Measurements from ENCODE around the gene ACP6. TPM values are rescaled to one million over a fixed set of nuclear protein-coding genes. Genes with fewer than 3 reads are reported as not detected.
"Not testable (repeated sequence)": the region's sequence is repeated elsewhere in the genome, so short reads cannot be mapped to it uniquely, and the experiment has no call there.

The ACP6 gene
- total RNA-seq, 1 experiment from 2014 or later: 7.5 TPM

DNA sequence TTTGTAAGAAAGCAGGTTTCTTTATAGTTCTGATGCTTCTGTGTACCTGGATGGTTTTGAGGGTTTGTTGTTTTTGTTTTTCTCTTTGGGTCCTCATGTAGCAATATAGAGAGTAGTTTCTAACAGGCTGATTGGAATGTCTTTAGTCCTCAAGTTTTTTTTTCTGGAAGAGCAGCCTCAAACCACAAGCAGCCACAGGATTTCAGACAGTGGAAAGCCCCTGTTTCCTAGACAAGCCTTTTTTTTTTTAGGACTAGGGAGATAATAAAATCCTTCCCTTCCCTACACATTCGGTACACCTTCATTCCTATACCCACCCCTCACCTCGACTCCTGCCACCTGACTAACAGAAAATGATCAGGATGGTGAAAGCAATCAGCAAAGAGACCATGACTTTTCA lies 47.6 kb downstream of the ACP6 start:
- DNase-seq (ENCODE audit: low spot score): peak; percentile 23

DNA sequence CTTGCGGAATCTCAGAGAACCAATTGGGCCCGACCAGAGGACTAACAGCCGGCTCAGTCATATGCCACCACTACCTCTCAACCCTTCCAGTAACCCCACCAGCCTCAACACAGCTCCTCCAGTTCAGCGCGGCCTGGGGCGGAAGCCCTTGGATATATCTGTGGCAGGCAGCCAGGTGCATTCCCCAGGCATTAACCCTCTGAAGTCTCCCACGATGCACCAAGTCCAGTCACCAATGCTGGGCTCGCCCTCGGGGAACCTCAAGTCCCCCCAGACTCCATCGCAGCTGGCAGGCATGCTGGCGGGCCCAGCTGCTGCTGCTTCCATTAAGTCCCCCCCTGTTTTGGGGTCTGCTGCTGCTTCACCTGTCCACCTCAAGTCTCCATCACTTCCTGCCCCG lies 49.8 kb downstream of the ACP6 start:
- no peak for DNase-seq (ENCODE audit: low spot score)

DNA sequence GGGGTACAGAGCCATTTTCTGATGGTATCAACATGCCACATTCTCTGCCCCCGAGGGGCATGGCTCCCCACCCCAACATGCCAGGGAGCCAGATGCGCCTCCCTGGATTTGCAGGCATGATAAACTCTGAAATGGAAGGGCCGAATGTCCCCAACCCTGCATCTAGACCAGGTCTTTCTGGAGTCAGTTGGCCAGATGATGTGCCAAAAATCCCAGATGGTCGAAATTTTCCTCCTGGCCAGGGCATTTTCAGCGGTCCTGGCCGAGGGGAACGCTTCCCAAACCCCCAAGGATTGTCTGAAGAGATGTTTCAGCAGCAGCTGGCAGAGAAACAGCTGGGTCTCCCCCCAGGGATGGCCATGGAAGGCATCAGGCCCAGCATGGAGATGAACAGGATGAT lies 50.6 kb downstream of the ACP6 start:
- no peak for DNase-seq (ENCODE audit: low spot score)

DNA sequence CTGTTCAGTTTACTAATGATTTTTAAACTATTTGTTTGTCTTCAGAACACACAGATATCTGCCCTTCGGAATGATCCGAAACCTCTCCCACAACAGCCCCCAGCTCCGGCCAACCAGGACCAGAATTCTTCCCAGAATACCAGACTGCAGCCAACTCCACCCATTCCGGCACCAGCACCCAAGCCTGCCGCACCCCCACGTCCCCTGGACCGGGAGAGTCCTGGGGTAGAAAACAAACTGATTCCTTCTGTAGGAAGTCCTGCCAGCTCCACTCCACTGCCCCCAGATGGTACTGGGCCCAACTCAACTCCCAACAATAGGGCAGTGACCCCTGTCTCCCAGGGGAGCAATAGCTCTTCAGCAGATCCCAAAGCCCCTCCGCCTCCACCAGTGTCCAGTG lies 51.6 kb downstream of the ACP6 start:
- DNase-seq (ENCODE audit: low spot score): no peak

DNA sequence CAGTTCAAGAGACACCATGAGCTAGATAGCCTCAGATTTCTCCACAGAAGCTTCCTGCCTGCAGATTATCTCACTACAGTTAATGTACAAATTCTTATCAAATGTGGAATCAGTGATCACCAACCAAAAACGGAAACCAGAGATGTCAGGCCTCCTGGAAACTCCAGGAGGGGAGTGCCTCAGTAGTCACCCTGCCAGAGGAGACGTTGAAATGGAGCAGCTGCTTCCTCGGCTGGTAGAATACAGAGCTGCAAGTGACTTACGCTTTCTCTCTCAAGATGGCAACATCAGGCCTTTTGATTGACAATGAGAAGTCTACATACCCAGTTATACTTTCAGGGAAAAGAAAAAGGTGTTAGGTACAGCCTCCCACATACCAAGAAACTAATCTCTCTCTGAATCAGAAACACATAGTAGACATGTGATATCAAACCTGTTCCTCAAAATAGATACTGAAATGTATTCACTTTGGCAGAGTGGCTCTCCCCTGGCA lies 52.2 kb downstream of the ACP6 start:
- DNase-seq (ENCODE audit: low spot score): no peak

DNA sequence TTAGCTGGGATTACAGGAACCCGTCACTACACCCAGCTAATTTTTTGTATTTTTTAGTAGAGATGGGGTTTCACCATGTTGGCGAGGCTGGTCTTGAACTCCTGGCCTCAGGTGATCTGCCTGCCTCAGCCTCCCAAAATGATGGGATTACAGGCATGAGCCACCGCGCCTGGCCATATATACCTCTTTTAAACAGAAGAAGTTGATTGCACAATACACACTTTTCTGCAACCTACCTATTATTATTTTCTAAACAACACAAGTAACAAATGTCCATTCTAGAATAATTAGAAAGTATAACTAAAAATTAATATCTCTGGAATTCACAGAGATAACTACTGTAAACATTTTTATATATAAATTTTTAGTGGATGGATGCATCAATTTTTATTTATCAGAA lies 55.4 kb downstream of the ACP6 start:
- not testable (repeated sequence) for DNase-seq (ENCODE audit: low spot score)

DNA sequence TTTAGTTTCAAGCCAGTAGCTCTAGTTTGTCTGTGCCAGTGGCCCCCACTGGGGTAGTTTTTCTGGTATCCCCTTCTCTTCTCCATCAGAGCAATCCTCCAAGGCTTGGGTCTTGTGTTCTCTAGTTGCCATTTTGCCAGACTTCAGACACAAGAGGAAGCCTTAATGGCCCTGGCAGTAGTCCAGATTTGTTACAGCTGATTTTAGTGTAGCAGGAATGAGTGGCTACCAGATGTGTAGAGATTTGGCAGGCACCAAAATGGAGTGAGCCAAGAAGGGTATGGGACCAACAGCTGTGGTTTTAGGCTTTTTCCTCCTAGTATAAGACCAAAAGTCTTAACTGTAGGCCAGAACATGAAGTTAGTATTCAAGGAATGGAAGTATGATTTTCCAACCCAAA lies 56.8 kb downstream of the ACP6 start:
- no peak for DNase-seq (ENCODE audit: low spot score)

DNA sequence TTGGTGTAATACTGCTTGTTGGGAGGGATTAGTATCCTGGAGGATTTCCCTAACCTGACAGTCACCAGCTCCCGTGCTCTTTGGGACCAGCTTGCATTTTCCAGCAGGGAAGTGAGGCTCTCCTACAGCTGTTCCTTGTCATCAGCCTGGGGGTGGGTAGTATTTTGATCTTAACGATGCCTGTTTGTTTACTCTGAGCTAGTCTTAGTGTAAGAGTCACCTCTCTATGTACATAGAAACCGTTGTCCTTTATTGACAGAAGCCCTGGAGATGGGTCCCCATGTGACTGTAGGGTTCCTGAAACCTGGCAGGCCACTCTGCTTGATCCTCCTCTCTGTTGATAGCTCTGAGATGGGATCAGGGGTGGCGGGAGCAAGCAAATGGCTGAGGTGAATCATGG lies 58.0 kb downstream of the ACP6 start:
- DNase-seq (ENCODE audit: low spot score): no peak

DNA sequence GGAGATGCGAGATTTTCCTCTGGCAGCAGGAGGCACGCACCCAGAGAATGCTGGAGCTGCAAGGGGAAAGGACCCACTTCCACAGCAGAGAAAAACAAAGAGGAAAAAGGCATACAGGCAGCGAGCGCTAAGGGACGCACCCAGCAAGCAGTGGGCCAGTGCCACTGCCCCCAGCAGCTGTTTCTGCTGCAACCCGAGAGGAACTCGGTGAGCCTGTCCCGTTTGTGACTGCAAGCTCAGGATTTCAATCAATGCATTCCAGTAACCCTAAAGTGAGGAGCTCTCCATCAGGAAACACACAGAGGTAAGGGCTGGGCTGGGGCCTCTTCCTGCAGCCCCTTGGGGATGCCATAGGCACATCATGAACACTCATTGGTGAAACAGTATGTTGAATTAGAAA lies 58.7 kb downstream of the ACP6 start:
- DNase-seq (ENCODE audit: low spot score): no peak

DNA sequence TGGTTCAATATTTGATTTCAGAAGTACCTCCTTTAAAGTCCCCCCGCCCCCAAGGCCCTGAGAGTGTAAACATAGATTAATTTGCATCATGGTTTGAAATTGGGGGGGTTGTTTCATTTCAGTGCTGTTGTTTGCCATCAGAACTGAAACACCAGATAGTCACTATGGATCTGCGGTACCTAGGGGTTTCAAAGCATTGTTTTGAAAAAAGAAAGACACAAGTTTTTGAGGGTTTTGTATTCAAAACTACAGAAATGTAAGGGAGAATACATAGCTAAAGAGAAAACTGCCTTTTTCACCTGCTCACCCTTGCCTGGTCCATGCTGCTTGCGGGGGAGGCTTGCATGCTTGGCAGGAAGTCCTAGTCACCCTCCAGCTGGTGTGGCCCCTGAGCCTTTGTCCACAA lies 59.3 kb downstream of the ACP6 start:
- DNase-seq (ENCODE audit: low spot score): no peak

DNA sequence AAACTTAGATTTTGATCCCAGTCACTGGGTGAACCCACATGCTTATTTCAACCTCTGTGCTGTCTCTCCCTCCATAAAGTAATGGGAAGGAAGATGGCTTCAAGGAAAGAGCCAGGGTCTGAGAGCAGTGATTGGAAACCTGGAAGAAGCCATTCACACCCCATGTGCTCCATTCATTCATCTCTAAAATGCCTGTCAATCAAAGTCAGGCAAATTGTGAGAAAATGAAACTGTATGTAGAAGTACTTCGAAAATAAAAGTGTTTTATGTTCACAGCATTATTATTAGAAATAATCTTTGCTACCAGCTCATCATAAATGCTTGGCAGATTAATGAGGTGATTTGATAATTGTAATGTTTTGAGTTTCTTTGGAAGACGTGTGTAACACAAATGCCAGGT lies 61.0 kb downstream of the ACP6 start:
- no peak for DNase-seq (ENCODE audit: low spot score)

DNA sequence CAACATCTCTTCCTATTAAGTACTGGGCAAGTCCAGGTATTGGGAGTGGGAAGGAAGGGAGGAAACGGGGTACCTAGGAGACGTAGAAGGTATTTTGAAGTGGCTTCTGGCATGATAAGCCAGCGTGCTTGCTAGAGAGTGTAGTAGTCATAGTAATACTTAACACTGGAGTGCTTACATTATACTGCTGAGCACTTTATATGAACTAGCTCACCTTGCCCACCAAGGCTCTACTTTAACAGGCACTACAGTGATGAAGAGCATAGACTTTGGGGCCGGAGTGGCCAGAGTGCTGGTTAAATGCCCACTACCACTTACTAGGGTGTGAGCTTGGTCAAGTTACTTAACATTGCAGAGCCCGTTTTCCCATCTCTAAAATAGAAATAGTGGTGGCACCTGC lies 61.7 kb downstream of the ACP6 start:
- no peak for DNase-seq (ENCODE audit: low spot score)

DNA sequence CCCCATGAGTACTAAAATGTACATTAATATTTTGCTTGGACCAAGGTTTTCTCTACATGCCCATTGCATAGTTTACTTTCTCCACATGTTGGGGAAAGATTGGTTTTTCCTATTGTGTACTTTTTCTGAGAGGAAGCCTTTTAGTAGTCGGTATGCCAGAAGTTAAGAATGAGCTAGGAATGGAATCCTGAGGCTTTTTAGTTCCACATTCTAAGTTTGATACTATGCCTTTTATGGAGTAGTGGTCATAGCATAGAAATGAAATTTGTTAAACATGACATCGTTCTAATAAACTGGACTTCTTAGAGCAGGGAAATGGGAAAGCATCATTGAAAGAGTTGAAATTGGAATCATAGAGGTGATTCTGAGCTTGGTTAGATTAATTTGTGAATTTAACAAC lies 64.7 kb downstream of the ACP6 start:
- DNase-seq (ENCODE audit: low spot score): no peak

DNA sequence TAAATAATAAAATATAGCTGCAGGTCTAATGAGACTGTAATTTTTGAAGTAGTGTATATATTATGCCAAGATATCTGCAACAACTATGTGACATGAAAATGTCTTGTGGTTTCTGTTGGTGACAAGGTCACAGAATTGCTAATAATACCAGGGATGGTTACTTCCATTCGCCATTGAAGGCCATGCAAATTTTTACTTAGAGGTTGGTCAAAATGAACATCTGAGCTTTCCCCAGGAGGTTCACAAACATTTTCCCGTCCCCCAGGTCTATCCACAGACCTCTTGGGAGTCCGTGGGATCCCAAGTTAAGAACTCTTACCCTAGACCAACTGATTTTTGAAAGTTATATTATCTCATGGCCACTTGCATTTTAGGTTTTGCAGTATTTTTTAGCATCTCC lies 66.3 kb downstream of the ACP6 start:
- no peak for DNase-seq (ENCODE audit: low spot score)

DNA sequence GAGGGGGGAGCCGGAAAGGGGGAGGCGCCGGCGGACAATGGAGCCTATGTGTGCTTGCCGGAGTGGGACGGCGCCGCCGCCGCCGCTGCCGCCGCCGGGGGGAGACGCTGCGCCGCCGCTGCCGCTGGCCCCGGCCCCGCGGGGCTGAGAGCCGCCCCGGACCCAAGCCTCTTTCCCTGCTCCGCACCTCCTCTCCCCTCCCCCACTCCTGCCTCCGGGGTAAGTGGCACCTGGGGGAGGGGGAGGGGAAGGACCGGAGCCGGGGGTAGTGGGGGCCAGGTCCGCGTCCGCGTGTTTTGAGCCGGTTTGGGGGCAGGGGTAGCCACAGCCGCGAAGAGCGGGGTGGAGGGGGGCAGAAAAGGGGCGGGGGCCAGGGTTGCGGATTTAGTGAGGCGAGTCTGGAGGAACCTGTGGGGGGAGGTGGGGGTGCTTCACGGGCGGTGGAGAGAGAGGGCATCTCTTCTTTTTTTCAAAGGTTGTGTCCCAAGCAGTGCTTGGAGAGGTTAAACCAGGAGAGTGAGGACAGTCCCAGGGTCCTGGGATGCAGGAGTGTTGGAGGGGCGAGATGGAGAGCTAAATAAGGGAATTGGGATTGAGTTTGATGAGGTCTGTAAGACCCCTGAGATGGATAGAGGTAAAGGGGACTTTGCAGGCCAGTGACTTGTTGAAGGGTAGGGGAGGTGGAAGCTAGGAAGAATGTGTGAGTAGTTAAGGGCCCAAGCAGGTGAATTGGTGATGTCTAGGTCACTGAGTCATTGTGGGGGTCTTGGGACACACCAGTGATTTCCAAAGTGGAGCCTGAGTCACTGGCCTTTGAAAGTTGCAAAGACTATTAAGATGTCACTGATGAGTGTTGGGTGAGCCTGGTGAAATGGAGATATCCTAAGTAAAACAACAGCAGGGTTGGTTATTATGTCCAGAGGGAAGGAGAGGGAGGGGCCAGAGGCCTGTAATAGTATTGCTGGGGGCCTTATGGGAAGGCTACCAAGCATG lies 69.9 kb downstream of the ACP6 start:
- peak; percentile 40 for DNase-seq (ENCODE audit: low spot score)

DNA sequence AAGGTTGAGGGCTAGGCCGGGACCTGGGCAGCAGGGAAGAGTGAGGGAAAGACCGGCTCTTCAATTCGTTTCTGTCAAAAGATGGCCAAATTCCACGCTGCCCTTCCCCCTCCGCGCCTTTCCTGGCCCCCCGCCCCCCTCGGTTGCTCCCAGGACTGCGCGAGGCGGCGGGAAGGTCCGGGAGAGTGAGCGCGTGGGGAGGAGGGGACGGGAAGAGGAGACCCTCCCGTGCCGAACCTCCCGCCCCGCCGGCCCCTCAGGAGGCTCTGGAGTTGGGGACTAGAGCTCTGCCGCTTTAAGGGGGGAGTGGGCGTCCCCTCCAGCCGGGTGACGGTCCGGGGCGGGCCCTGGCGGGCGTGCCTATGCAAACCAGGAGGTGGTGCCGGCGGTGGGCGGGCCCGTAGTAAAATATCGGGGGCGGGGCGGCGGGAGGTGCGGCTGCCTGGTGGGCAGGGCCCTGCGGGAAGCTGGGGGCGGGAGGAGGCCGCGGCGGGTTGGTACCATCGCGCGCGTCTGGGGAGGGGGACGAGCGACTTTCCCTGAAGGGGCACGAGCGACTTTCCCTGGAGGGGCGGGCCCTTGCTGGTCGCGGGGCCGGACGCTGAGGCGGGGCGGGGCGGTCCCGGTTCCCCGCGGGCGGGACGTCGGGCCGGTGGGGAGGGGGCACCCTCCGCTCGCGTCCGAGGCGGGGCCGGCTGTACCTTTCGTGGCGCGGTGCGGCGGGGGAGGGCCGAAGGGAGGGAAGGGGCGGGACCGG lies 70.8 kb downstream of the ACP6 start:
- DNase-seq (ENCODE audit: low spot score): peak; percentile 86

DNA sequence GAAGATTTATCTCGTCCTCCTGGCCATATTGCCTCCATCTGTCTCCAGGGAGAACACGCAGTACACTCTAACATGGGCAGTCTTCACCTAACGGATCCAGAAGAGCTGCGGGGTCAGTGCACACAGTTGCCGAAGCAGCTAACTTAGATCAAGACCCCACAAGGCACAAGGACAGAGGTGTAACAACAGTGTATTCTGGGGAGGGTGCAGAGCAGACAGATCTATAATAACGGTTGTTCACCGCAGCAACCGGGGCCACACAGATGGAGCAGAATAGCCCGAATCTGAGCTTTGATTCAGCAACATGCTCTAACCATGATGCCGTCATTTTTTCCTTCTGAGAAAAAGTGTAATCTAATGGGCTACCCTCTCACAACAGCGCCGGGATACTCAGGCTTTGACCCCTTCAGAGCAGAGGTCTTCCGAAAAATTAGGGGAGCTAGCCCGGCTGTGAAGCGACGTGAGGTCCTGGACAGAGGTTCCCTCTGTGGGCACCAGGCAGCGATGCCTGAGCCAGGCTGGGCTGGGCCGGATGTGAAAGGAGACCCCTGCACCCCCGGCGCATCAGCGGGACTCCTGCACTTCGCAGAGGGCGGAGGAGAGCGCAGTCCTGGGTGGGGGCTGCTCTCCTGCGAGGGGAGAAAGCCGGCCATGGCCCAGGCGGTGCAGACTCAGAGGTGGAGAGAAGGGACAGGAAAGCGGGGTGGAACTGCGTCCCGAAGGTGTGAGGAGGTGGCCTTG lies 71.5 kb downstream of the ACP6 start:
- no peak for DNase-seq (ENCODE audit: low spot score)

DNA sequence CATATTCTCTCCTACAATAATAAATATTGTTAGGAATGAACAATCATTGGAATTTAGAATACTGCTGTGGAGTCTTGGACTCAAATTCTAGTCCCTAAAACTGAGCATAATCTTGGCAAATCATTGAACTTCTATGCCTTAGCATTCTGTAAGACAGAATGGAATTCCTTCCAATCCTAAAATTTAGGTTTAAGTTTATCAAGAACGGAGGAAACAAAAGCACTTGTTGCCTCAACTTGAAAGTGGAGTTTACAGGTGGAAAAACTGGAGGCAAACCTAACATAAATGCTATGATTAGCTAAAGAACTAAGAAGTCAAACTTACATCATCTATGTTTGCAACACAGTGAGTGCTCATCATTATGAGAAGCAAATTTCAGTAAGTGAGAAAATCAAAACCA lies 73.3 kb downstream of the ACP6 start:
- DNase-seq (ENCODE audit: low spot score): no peak

All from A172 (cell line).